Activated CD8-positive, alpha-beta memory T cell treated with anti-CD3 and anti-CD28 coated beads, Interleukin-2, amount 10 ng/mL, durations not matched to agents 7 days and 5 days (primary cell): ENCODE results near the gene RTBDN. TPM values are rescaled to one million over a fixed set of nuclear protein-coding genes. Genes with fewer than 3 reads are reported as not detected.
A peak's percentile ranks its signal among the peaks of the same experiment; 100 is the strongest.

Experiments used
- ATAC-seq: fragments of 150-1000 bp; cut with Tn5 transposase; one replicate; pipeline ENCODE4 v1.10.0; 2021; ENCODE audit warnings: moderate library complexity
- CTCF ChIA-PET: fragments of 350-600 bp; sonication (Branson Sonifier 250); formaldehyde crosslinking; loops from one replicate; lab custom pipeline; 2021; ENCODE audit warnings: antibody characterized with exemption; lab: Charles Lee
- DNase-seq: peaks from one replicate; pipeline ENCODE4 v3.0.0-alpha.2; 2020
- H3K27ac Mint-ChIP-seq: one replicate; pipeline ENCODE4 v1.8.0; 2021; ENCODE audit warnings: mild to moderate bottlenecking, mixed read lengths
- H3K27me3 Mint-ChIP-seq: one replicate; pipeline ENCODE4 v1.8.0; 2021; ENCODE audit warnings: mixed read lengths
- H3K36me3 Mint-ChIP-seq: one replicate; pipeline ENCODE4 v1.8.0; 2021; ENCODE audit warnings: mild to moderate bottlenecking, mixed read lengths
- H3K4me1 Mint-ChIP-seq: one replicate; pipeline ENCODE4 v1.8.0; 2021; ENCODE audit warnings: mixed read lengths
- H3K4me3 Mint-ChIP-seq: one replicate; pipeline ENCODE4 v1.8.0; 2021; ENCODE audit warnings: mild to moderate bottlenecking, moderate library complexity, mixed read lengths
- H3K9me3 Mint-ChIP-seq: one replicate; pipeline ENCODE4 v1.8.0; 2022; ENCODE audit warnings: low read depth, mixed read lengths
- total RNA-seq, 2 experiments: library from RNA; stranded (reverse); gene quantifications; one replicate each; pipeline ENCODE4 v1.2.3, GENCODE V29; 2021

Gene RTBDN
- total RNA-seq, 2 experiments from 2014 or later = not detected

DNA sequence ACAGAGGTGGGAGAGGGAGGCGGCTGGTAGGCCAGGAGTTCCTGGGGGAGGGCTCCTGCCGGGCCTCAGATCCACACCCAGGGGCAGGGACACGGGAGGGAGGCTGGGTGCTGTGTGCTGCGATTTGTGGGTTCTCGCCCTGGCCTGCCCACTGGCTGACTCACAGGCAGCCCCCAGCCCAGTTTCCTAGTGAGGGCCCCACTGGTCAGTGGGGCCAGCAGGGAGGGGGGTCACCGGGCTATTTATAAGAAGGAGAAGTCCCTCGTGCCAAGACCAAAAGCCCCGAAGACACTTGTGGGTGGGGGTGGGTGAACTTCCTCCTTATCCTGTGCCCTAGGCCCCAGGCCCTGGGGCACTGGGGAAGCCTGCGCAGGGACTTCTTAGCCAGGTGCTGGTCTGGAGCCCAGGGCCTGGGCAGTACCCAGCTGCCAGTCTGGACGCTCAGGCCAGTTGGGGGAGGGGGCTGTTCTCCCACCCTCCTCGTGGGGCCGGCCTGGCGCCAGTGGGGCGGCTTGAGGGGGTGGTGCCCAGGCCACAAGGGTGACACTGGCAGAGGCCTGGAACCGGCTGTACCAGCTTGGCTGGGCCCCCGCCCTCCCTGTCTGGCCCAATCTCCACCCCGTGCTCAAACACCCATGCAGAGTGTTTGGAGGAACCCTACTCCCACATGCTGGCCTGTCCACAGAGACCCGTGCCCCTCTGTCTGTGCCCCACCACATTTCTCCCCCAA, 48.1 kb downstream of the RTBDN start:
- no peaks in the 10 kb centered on the region for H3K27me3 Mint-ChIP-seq
- peaks cover 1% of the 10 kb centered on the region for H3K36me3 Mint-ChIP-seq
- DNase-seq (no peak), ATAC-seq (no peak)
- H3K4me1 Mint-ChIP-seq = peaks cover 38% of the 10 kb centered on the region
- H3K9me3 Mint-ChIP-seq = no peaks in the 10 kb centered on the region
- no peak overlapping the region for H3K4me3 Mint-ChIP-seq
- CTCF ChIA-PET = interaction anchor here (3.8 to 4.7 kb wide), 2 partner anchors 10 to 11 kb away, joined by 19 to 62 read pairs; partner anchors contain the start of gene HOOK2
- peak overlapping the region; percentile 71 for H3K27ac Mint-ChIP-seq

DNA sequence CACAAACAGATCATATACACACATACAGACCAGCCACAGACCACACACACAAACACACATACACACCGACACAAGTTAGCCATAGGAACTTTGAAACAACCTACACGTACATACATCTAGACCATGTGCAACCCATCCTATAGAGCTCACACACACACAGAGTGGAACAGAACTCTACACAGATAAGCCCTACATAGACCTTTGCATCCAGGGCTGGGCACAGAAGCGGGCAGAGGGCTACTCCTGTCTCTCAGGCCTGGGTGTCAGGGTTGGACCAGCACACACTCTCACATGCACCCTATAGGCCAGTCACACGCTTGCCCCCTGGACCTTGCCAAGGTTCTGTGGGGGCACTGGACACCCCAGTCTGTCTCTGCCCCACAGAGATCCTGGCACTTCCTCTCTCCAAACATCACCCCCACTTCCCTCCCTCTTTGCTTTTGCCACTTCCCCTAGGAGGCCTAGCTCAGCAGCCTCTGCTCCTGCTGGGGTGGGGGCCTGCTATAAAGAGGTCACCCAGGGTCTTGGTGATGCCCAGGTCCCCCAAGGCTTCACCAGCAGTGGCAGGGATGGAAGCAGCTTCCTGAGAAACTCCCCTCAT, 48.8 kb downstream of the RTBDN start:
- Mint-ChIP-seq H3K9me3 (no peaks in the 10 kb centered on the region), H3K27ac (no peak overlapping the region), H3K4me1 (peaks cover 32% of the 10 kb centered on the region), H3K4me3 (no peak overlapping the region), H3K27me3 (no peaks in the 10 kb centered on the region), H3K36me3 (peaks cover 1% of the 10 kb centered on the region)
- CTCF ChIA-PET = interaction anchor here (1.0 to 4.7 kb wide), 3 partner anchors 9 to 20 kb away, joined by 3 to 62 read pairs (median 19); partner anchors contain the start of gene HOOK2
- DNase-seq (peak; percentile 51), ATAC-seq (no peak)

DNA sequence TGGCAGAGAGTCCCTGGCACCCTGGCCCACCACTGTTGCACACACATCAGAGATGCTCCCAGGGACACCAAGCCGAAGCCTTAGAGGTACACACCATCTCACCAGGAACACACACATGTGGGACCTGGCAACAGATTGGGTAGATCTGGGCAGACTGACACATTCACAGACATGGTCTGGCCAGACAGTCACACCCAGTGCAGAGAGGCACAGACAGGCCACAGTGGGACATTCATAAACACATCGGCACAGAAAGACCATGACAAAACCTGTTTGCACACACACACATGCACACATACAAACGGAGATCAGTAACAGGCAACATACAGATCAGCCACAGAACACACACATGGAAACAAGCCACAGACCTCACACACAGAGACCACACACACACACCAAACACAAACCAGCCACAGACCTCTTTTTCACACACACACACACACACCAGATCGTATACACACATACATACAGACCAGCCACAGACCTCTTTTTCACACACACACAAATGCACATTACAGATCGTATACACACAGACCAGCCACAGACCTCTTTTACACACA, 49.4 kb downstream of the RTBDN start:
- no peaks in the 10 kb centered on the region for H3K27me3 Mint-ChIP-seq
- H3K9me3 Mint-ChIP-seq = no peaks in the 10 kb centered on the region
- peaks cover 30% of the 10 kb centered on the region for H3K4me1 Mint-ChIP-seq
- ATAC-seq (peak; percentile 2), DNase-seq (peak; percentile 80)
- H3K36me3 Mint-ChIP-seq = peaks cover 1% of the 10 kb centered on the region
- no peak overlapping the region for H3K4me3 Mint-ChIP-seq
- H3K27ac Mint-ChIP-seq = no peak overlapping the region
- CTCF ChIA-PET = interaction anchor here (1.0 to 4.7 kb wide), 3 partner anchors 8 to 19 kb away, joined by 3 to 62 read pairs (median 19); partner anchors contain the start of gene HOOK2

DNA sequence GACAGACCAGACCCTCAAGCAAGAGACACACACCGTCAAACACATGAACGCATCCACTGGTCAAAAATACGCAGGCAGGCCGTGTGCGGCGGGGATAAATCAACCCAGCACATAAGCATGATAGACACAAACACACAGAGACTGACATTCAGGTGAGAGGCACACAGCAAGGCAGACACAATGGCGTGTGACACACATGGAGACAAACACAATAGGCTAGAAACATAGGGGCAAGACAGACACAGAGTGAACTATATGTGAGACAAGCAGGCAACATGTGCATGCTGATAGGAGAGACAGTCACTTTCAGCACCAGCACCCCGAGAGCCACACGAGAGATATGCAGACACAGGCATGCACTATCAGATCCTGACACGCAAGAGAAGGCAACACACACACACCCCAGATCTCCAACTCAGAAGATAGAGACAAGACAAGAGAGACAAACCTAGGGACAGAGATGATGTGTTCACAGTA, 49.9 kb downstream of the RTBDN start:
- H3K27me3 Mint-ChIP-seq = no peaks in the 10 kb centered on the region
- DNase-seq (peak; percentile 54), ATAC-seq (peak; percentile 2)
- H3K27ac Mint-ChIP-seq = no peak overlapping the region
- no peaks in the 10 kb centered on the region for H3K9me3 Mint-ChIP-seq
- H3K4me3 Mint-ChIP-seq = no peak overlapping the region
- CTCF ChIA-PET = interaction anchor here (30.0 kb wide), 1 partner anchor 15 kb away, joined by 1017 read pairs; the partner anchor contains the start of genes JUNB, PRDX2, RNASEH2A and THSD8
- peaks cover 1% of the 10 kb centered on the region for H3K36me3 Mint-ChIP-seq
- peaks cover 35% of the 10 kb centered on the region for H3K4me1 Mint-ChIP-seq

DNA sequence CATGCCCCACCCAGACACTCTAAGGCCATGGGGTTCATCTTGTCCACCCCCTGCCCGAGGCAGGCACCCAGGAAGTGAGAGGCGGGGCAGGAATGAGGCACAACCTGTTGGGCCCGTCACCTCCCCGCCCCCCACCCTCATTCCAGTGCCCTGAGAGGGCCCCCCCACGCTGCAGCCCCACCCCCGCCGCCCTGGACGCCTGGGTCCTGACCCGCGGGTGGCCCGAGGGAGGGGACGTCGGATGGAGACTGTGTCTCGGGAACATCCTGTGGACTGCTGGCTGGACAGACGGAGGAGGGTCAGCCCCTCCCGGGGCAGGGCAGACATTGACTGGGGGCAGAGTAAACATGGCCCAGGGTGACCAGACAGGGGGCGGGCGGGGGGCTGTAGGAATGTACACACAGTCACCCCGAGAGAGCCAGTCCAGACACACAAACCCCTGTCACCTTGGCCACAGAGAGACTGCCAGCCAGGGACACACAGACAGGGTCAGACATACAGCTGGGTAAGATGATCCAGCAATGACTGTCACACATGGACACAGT, 50.5 kb downstream of the RTBDN start:
- no peaks in the 10 kb centered on the region for H3K9me3 Mint-ChIP-seq
- H3K27me3 Mint-ChIP-seq = no peaks in the 10 kb centered on the region
- H3K4me3 Mint-ChIP-seq = peak overlapping the region; percentile 67
- H3K36me3 Mint-ChIP-seq = peaks cover under 1% of the 10 kb centered on the region
- CTCF ChIA-PET = interaction anchor here (30.0 kb wide), 1 partner anchor 15 kb away, joined by 1017 read pairs; the partner anchor contains the start of genes JUNB, PRDX2, RNASEH2A and THSD8
- no peak overlapping the region for H3K27ac Mint-ChIP-seq
- DNase-seq (peak; percentile 65), ATAC-seq (no peak)
- H3K4me1 Mint-ChIP-seq = peaks cover 39% of the 10 kb centered on the region

DNA sequence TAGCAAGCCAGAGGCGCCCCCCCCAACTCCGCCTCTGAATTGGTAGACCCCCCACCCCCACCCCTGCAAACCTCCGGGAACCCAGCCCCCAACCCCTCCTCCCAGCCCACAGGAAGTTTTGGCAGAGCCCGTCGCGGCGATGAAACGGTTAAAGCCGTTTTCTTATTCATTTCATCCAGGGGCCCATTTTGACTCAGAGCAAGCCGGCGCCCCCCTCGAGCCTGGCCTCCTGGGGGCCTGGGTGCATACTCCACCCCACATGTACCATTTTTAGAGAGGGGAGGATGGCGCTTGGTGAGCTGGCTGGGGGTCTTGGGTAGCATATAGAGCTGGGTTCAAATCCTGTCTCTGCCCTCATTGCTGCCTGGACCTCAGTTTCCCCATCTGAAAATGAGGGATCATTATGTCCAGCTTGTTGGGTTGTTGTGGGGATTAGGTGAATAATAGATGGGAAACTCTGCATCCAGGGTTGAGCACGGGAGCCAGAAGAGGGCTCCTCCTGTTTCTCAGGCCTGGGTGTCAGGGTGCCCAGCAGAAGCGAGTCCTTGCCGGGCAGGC, 51.0 kb downstream of the RTBDN start:
- H3K4me3 Mint-ChIP-seq = peak overlapping the region; percentile 78
- H3K4me1 Mint-ChIP-seq = peaks cover 41% of the 10 kb centered on the region
- DNase-seq = peak; percentile 88
- no peaks in the 10 kb centered on the region for H3K27me3 Mint-ChIP-seq
- CTCF ChIA-PET = interaction anchor here (1.2 to 30.0 kb wide), 2 partner anchors 16 to 47 kb away, joined by 4 to 1017 read pairs; partner anchors contain the start of genes JUNB, PRDX2, RNASEH2A and THSD8
- H3K27ac Mint-ChIP-seq = no peak overlapping the region
- peak; percentile 3 for ATAC-seq
- no peaks in the 10 kb centered on the region for H3K9me3 Mint-ChIP-seq
- no peaks in the 10 kb centered on the region for H3K36me3 Mint-ChIP-seq

DNA sequence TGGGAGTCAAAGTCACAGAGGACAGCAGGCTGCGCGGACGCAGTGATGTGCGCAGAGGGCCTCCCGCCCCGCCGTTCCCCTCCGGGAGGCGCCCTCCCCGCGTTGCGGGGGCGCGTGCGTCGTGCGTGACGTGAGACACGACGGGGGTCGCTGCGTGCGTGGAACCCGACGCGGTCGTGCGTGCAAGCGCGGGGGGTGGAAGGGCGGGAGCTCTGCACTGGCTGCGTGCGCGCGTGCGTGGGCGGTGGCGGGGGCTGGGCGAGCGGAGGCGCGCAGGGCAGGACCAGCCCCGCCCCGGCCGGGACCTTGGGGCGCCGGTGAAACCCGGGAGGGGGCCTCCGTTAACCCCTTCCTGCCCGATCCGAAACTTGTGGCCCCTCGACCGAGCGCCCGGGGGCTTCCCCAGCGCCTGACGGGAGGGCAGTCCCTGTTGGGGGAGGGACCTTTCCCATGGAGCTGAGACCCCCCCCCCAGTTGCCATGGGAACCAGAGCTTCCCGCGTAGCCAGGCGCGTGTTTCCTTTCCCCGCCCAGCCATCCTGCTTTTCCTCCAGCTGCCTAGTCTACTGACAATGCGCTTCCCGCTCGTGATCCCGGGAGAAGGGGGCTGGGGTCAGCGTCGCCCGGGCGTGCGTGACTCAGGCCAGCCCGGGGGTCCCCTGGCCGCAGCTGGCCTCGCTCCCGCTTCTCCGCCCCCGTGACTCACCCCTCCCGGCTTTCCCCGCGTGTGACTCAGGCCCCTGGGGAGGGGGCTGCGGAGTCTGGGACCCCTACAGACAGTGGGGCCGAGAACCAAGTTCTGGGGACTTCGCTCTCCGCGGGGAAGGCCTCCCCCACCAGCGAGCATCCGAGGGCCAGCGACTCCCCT, 51.7 kb downstream of the RTBDN start:
- H3K4me1 Mint-ChIP-seq = peaks cover 36% of the 10 kb centered on the region
- ATAC-seq (peak; percentile 59), DNase-seq (peak; percentile 92)
- no peaks in the 10 kb centered on the region for H3K9me3 Mint-ChIP-seq
- H3K27ac Mint-ChIP-seq = no peak overlapping the region
- CTCF ChIA-PET = interaction anchor here (0.6 to 30.0 kb wide), 6 partner anchors 9 to 183 kb away, joined by 3 to 1017 read pairs (median 4); partner anchors contain the start of genes JUNB, PRDX2, RNASEH2A and THSD8
- H3K27me3 Mint-ChIP-seq = no peaks in the 10 kb centered on the region
- no peaks in the 10 kb centered on the region for H3K36me3 Mint-ChIP-seq
- H3K4me3 Mint-ChIP-seq = peak overlapping the region; percentile 78

DNA sequence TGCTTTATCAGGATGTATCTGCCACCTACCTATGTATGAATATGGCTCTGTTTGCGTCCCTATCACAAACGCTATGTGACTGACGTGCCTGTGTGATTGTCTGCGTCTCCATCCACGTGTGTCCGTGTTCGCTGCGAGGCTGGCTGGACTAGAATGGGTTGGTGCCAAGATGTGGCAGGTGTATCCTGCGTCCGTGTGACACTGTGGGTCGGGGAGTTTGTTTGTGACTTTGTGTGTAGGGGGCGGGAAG, 52.3 kb downstream of the RTBDN start:
- CTCF ChIA-PET = interaction anchor here (0.6 to 30.0 kb wide), 6 partner anchors 9 to 183 kb away, joined by 3 to 1017 read pairs (median 4); partner anchors contain the start of genes JUNB, PRDX2, RNASEH2A and THSD8
- Mint-ChIP-seq H3K9me3 (no peaks in the 10 kb centered on the region), H3K36me3 (no peaks in the 10 kb centered on the region), H3K4me1 (peaks cover 39% of the 10 kb centered on the region), H3K4me3 (peak overlapping the region; percentile 78), H3K27me3 (no peaks in the 10 kb centered on the region), H3K27ac (no peak overlapping the region)
- no peak for DNase-seq
- ATAC-seq = peak; percentile 9

DNA sequence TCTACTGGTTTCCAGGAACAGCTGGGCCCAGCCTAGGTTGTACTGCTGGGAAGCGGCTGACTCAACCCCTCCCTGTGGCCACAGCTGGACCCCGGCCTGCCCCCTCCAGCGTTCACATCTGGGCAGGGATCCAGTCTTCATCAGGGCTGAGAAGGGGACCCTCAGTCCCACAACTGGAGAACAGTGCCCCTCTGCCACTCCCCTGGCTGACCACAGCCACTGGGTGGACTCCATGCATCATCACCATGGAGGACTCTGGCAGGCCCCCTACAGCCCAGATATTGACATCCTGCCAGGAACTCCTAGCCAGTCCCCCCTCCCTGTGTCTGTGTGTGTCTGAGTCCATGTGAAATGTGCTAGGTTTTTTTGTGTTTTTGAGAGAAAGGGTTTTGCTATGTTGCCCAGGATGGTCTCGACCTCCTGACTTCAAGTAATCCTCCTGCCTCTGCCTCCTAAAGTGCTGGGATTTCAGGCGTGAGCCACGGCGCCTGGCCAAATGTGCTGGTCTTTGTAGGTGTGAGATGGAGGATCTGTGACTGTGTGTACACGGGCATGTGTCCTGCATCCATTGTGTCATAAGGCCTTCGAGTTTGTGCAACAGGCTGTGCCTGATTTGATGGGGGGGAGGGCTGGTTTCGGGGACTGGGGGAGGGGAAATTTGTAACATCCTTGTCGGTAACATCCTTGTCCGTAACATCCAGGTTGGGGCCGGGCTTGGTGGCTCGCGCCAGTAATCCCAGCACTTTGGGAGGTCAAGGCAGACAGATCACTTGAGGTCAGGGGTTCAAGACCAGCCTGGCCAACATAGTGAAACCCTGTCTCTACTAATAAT, 55.0 kb downstream of the RTBDN start:
- no peaks in the 10 kb centered on the region for H3K27me3 Mint-ChIP-seq
- no peak for ATAC-seq
- CTCF ChIA-PET = interaction anchor here (1.2 to 30.0 kb wide), 6 partner anchors 8 to 20 kb away, joined by 3 to 1017 read pairs (median 34); partner anchors contain the start of genes JUNB, PRDX2, RNASEH2A and THSD8
- peak overlapping the region; percentile 76 for H3K4me3 Mint-ChIP-seq
- no peaks in the 10 kb centered on the region for H3K9me3 Mint-ChIP-seq
- H3K36me3 Mint-ChIP-seq = no peaks in the 10 kb centered on the region
- peaks cover 38% of the 10 kb centered on the region for H3K4me1 Mint-ChIP-seq
- peak; percentile 64 for DNase-seq
- H3K27ac Mint-ChIP-seq = peak overlapping the region; percentile 97

DNA sequence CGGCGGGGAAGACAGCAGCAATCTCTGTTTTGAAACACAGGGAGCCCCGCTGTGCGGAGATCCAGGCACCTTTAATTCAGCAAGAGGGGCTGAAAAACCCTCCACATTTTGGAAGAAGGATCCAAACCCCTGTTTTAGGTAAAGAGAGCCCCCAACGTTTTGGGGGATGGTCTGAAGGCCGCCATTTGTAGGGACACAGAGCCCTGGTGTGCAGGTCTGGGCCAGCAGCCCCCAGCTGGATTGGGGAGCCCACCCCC, 55.5 kb downstream of the RTBDN start:
- no peaks in the 10 kb centered on the region for H3K36me3 Mint-ChIP-seq
- CTCF ChIA-PET = interaction anchor here (0.6 to 30.0 kb wide), 9 partner anchors 9 to 69 kb away, joined by 4 to 1017 read pairs (median 8); partner anchors contain the start of genes JUNB, PRDX2, RNASEH2A and THSD8
- DNase-seq (no peak), ATAC-seq (no peak)
- H3K27ac Mint-ChIP-seq = peak overlapping the region; percentile 97
- peak overlapping the region; percentile 76 for H3K4me3 Mint-ChIP-seq
- peaks cover 38% of the 10 kb centered on the region for H3K4me1 Mint-ChIP-seq
- no peaks in the 10 kb centered on the region for H3K27me3 Mint-ChIP-seq
- H3K9me3 Mint-ChIP-seq = no peaks in the 10 kb centered on the region

DNA sequence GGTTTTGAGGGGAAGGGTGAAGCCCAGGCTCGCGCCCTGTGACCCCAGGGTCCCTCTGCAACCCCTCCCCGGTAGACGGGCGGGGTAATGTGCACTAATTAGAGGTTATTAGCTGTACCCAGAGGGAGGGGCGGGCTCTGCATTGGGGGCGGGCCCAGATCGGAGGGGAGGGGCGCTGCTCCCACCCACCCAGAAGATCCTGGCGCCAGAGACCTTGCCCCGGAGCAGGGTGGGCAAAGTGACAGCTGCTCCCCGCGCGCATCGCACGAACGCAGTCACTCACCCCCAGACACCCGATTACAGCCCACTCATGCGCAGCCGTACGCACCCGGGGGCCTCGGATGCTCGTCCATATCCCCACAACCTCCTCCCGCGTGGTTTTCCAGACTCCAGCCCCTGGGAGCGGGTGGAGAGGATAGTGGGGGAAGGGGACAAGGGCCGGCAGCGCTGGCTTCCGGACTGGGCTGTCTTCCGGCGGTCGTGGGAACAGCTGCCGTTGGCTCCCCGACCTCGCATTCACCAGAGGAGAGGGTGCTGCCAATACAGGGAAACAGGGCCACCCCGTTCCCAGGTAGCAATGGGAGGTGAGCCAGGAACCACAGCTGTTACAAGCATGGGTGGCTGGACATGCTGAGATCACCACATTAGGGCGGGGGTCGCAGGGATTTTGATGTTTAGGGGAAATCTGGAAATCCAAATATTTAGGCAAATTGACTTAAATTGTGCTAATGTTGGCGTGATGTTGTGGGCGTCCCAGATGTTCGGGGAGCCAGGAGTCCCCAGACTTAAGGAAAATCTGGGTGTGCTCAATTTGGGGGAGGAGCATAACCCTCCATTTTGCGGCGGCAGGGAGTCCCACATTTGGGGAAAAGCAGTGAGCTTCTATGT, 56.1 kb downstream of the RTBDN start:
- Mint-ChIP-seq H3K4me1 (peaks cover 38% of the 10 kb centered on the region), H3K27ac (peak overlapping the region; percentile 97), H3K36me3 (no peaks in the 10 kb centered on the region), H3K9me3 (no peaks in the 10 kb centered on the region), H3K27me3 (no peaks in the 10 kb centered on the region), H3K4me3 (peak overlapping the region; percentile 76)
- ATAC-seq (peak; percentile 6), DNase-seq (peak; percentile 71)
- CTCF ChIA-PET = interaction anchor here (0.6 to 30.0 kb wide), 12 partner anchors 8 to 187 kb away, joined by 4 to 1017 read pairs (median 6); partner anchors contain the start of genes JUNB, PRDX2, RNASEH2A and THSD8
